HEK293 (cell line): ENCODE results near the gene ZNF652.

Experiments used
- CTCF ChIP-seq: fragments of 450-650 bp; formaldehyde crosslinking; IDR thresholded peaks from 2 replicates; pipeline ENCODE4 v1.5.1; 2016; ENCODE audit warnings: missing biosample characterization, missing genetic modification characterization
- REPIN1 ChIP-seq: fragments of 450-650 bp; formaldehyde crosslinking; IDR thresholded peaks from 2 replicates; pipeline ENCODE4 v1.5.1; 2017; ENCODE audit warnings: missing biosample characterization, missing genetic modification characterization, low read depth
- REST ChIP-seq: fragments of 450-650 bp; formaldehyde crosslinking; IDR thresholded peaks from 2 replicates; pipeline ENCODE4 v1.5.1; 2016; ENCODE audit warnings: missing biosample characterization, missing genetic modification characterization
- SETDB1 ChIP-seq: IDR thresholded peaks from one replicate; pipeline ENCODE4 v1.6.1; 2017; ENCODE audit warnings: mild to moderate bottlenecking, low read length, moderate library complexity, mixed read lengths; ENCODE audit not compliant: insufficient read length
- SP7 ChIP-seq: fragments of 450-650 bp; formaldehyde crosslinking; IDR thresholded peaks from 2 replicates; pipeline ENCODE4 v1.5.1; 2016; ENCODE audit warnings: missing biosample characterization, missing genetic modification characterization
- YY1 ChIP-seq: fragments of 450-650 bp; formaldehyde crosslinking; IDR thresholded peaks from 2 replicates; pipeline ENCODE4 v1.5.1; 2018; ENCODE audit warnings: missing biosample characterization, missing genetic modification characterization
- ZBTB17 ChIP-seq: fragments of 450-650 bp; formaldehyde crosslinking; IDR thresholded peaks from 2 replicates; pipeline ENCODE4 v1.5.1; 2016; ENCODE audit warnings: missing biosample characterization, missing genetic modification characterization
- ZNF10 ChIP-seq: fragments of 450-650 bp; formaldehyde crosslinking; IDR thresholded peaks from 2 replicates; pipeline ENCODE4 v1.5.1; 2017; ENCODE audit warnings: missing biosample characterization, missing genetic modification characterization
- ZNF404 ChIP-seq: fragments of 450-650 bp; formaldehyde crosslinking; IDR thresholded peaks from 2 replicates; pipeline ENCODE4 v1.5.1; 2017; ENCODE audit warnings: missing biosample characterization, missing genetic modification characterization
- ZNF449 ChIP-seq: fragments of 450-650 bp; formaldehyde crosslinking; IDR thresholded peaks from 2 replicates; pipeline ENCODE4 v1.5.1; 2017; ENCODE audit warnings: missing biosample characterization, mild to moderate bottlenecking, missing genetic modification characterization, moderate library complexity
- ZNF510 ChIP-seq: fragments of 450-650 bp; formaldehyde crosslinking; IDR thresholded peaks from 2 replicates; pipeline ENCODE4 v1.5.1; 2018; ENCODE audit warnings: mild to moderate bottlenecking, missing genetic modification characterization, missing biosample characterization; ENCODE audit not compliant: insufficient replicate concordance
- ZNF561 ChIP-seq: fragments of 450-650 bp; IDR thresholded peaks from 2 replicates; pipeline ENCODE4 v1.5.1; 2018; ENCODE audit warnings: missing biosample characterization, missing genetic modification characterization, borderline replicate concordance
- ZSCAN30 ChIP-seq: fragments of 450-650 bp; IDR thresholded peaks from 2 replicates; pipeline ENCODE4 v1.5.1; 2018; ENCODE audit warnings: missing biosample characterization, mild to moderate bottlenecking, missing genetic modification characterization, moderate library complexity

- TF ChIP-seq SP7 (no peak), ZNF404 (no peak), ZNF449 (tag by site-specific recombination) (no peak), ZSCAN30 (no peak), ZBTB17 (no peak), CTCF (no peak), SETDB1 (no peak), ZNF510 (tag by site-specific recombination) (no peak), REST (no peak), REPIN1 (tag by site-specific recombination) (no peak), YY1 (tag by site-specific recombination) (no peak), ZNF561 (no peak), ZNF10 (tag by site-specific recombination) (no peak)
These were observed 22.9 kb upstream of the ZNF652 start for GRCh38 chr17:49384951-49385350.
